ENCODE measurements around the gene FUT8. TPM values are rescaled to one million over a fixed set of nuclear protein-coding genes. Genes with fewer than 3 reads are reported as not detected.

Gene FUT8
- total RNA-seq, 1 experiment from 2014 or later = 42.3 TPM

GRCh38 chr14:65444230-65444629 lies 31.7 kb downstream of the FUT8 start:
- intact Hi-C loops (cut with micrococcal nuclease) = no loop called here
- Histone ChIP-seq H3K27me3 (ENCODE audit: insufficient read depth, low read length) (no peaks in the 10 kb centered on the region), H3K9me2 (ENCODE audit: insufficient read depth) (no peaks in the 10 kb centered on the region), H2AFZ (ENCODE audit: low read depth, low read length, poor library complexity, severe bottlenecking) (no peak overlapping the region), H3K4me1 (ENCODE audit: control insufficient read depth in 1 of 2, insufficient read depth in 2 of 2, low read length in 2 of 2) (no peaks in the 10 kb centered on the region), H3K9ac (ENCODE audit: low read length) (no peak overlapping the region), H4K20me1 (ENCODE audit: insufficient read depth) (no peaks in the 10 kb centered on the region), H3K4me3 (replicated peaks in 1 of 2; ENCODE audit: low read depth in 1 of 2, low read length in 2 of 2) (no peak overlapping the region), H3K79me2 (ENCODE audit: insufficient read depth, low read length) (no peaks in the 10 kb centered on the region), H3K36me3 (ENCODE audit: control insufficient read depth in 1 of 2, insufficient read depth in 2 of 2, low read length in 2 of 2) (no peaks in the 10 kb centered on the region), H3K9me3 (ENCODE audit: control insufficient read depth in 1 of 2, insufficient read depth in 1 of 2, low read depth in 1 of 2, low read length in 2 of 2) (no peaks in the 10 kb centered on the region), H3K4me2 (ENCODE audit: low read length) (no peak overlapping the region), H3K27ac (ENCODE audit: low read depth, low read length) (no peak overlapping the region)
- TF ChIP-seq, protein P1, sequence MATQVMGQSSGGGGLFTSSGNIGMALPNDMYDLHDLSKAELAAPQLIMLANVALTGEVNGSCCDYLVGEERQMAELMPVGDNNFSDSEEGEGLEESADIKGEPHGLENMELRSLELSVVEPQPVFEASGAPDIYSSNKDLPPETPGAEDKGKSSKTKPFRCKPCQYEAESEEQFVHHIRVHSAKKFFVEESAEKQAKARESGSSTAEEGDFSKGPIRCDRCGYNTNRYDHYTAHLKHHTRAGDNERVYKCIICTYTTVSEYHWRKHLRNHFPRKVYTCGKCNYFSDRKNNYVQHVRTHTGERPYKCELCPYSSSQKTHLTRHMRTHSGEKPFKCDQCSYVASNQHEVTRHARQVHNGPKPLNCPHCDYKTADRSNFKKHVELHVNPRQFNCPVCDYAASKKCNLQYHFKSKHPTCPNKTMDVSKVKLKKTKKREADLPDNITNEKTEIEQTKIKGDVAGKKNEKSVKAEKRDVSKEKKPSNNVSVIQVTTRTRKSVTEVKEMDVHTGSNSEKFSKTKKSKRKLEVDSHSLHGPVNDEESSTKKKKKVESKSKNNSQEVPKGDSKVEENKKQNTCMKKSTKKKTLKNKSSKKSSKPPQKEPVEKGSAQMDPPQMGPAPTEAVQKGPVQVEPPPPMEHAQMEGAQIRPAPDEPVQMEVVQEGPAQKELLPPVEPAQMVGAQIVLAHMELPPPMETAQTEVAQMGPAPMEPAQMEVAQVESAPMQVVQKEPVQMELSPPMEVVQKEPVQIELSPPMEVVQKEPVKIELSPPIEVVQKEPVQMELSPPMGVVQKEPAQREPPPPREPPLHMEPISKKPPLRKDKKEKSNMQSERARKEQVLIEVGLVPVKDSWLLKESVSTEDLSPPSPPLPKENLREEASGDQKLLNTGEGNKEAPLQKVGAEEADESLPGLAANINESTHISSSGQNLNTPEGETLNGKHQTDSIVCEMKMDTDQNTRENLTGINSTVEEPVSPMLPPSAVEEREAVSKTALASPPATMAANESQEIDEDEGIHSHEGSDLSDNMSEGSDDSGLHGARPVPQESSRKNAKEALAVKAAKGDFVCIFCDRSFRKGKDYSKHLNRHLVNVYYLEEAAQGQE (IDR thresholded peaks at IDR 0.05; ENCODE audit: low read depth) = no peak
- TF ChIP-seq EGR1 (IDR thresholded peaks at IDR 0.05; ENCODE audit: low read depth) = no peak
- TF ChIP-seq EZH2 (IDR thresholded peaks at IDR 0.05) = no peak
- TF ChIP-seq POLR2A (IDR thresholded peaks at IDR 0.05; ENCODE audit: borderline replicate concordance, extremely low read depth, insufficient read depth, insufficient read length) = no peak
- TF ChIP-seq FOSL1 (IDR thresholded peaks at IDR 0.05; ENCODE audit: low read depth) = no peak
- no peak for TF ChIP-seq SRF (IDR thresholded peaks at IDR 0.05; ENCODE audit: low read depth)
- no peak for TF ChIP-seq CTCF (IDR thresholded peaks at IDR 0.05 in 2 of 3, conservative IDR thresholded peaks at IDR 0.05 in 1 of 3; ENCODE audit: borderline replicate concordance in 1 of 3, insufficient read depth in 1 of 3, low read depth in 2 of 3, low read length in 2 of 3)
- no peak for TF ChIP-seq CBX3 (IDR thresholded peaks at IDR 0.05; ENCODE audit: low read depth)
- no peak for TF ChIP-seq TCF7L2 (IDR thresholded peaks at IDR 0.05; ENCODE audit: borderline replicate concordance, extremely low read depth, insufficient read depth, insufficient read length)
- TF ChIP-seq YY1 (IDR thresholded peaks at IDR 0.05; ENCODE audit: extremely low read depth, insufficient replicate concordance, low read depth, low read length) = no peak
- TF ChIP-seq CEBPB (IDR thresholded peaks at IDR 0.05; ENCODE audit: low read depth) = no peak
- no peak for TF ChIP-seq POLR2AphosphoS5 (IDR thresholded peaks at IDR 0.05; ENCODE audit: low read depth, low read length)
- no peak for TF ChIP-seq SIN3A (IDR thresholded peaks at IDR 0.05; ENCODE audit: low read depth)
- no peak for TF ChIP-seq ZBTB33 (IDR thresholded peaks at IDR 0.05; ENCODE audit: extremely low read depth, insufficient replicate concordance, low read length)
- TF ChIP-seq JUND (IDR thresholded peaks at IDR 0.05) = no peak
- TF ChIP-seq ZFX (IDR thresholded peaks at IDR 0.05) = no peak
- TF ChIP-seq ZNF274 (IDR thresholded peaks at IDR 0.05; ENCODE audit: low read depth, low read length) = no peak
- no peak for TF ChIP-seq SP1 (IDR thresholded peaks at IDR 0.05; ENCODE audit: low read depth)
- TF ChIP-seq MAX (IDR thresholded peaks at IDR 0.05) = no peak
- no peak for TF ChIP-seq RAD21 (IDR thresholded peaks at IDR 0.05; ENCODE audit: low read depth)
- ChIA-PET RAD21 (ENCODE audit: low non-redundant PET in 1 of 2, low total read pairs in 2 of 2, uncharacterized antibody in 2 of 2, unreplicated experiment in 2 of 2) (no interaction called here), POLR2A (no interaction called here), CTCF (no interaction called here)
- ATAC-seq = no peak
- BruUV-seq (replicated peaks) = no TSS peak
- DNase-seq (ENCODE audit: low read depth, low spot score) = no peak

Measured in HCT116 (cell line).